SIG-M5 (cell line): Measurements from ENCODE around the gene ANK2.
"Not testable (repeated sequence)": the region's sequence is repeated elsewhere in the genome, so short reads cannot be mapped to it uniquely, and the experiment has no call there.

Experiments used
- DNase-seq: peaks from one replicate; lab custom pipeline; 2025; lab: John Stamatoyannopoulos, UW

ANK2 gene

DNA sequence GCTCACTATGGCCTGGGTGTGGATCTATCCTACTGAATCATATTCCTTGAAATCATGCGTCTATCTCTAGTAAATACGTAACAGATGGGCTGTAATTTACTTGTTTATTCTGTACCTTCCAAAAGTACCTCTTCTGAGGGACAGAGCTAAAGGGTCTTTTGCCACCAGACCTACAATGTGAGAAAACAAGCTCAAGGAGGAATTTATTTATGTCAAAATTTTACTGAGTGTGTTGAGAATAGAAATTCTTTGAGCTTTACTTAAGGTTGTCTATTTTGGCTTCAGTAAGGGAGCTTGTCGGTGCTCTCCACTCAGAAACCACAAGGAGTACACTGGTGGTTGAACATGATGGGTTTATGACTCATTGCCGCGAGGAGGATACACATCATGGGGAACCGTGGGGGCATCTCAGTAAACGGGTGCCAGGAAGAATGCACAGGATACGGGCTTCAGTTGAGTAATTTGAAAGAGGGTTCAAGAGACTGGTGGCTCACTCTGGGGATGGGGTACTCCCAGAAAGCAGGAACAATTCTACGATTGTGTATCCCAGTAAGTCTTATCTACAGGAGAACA is 3.0 kb downstream of the ANK2 start:
- no peak for DNase-seq

GRCh38 chr4:113053883-113054282 is 4.4 kb downstream of the ANK2 start:
- DNase-seq, result no peak

DNA sequence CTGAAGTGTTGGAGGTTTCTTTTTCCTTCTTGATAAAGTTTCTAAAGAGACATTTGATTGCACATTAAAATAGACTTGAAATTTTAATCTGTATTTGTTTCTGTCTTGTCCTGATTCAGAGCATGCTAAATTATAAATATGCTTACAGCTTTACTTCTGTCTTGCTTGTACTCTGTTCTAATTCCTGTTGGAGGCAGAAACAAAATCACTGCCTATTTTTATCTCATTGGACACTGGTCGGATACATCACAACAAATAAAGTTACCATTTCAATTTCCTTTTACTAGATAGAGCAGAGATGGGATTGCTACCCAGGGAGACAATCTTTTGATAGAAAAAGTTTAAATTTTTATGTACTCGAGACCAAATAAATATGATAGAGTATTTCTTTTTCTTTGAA is 6.9 kb downstream of the ANK2 start:
- DNase-seq, result no peak

DNA sequence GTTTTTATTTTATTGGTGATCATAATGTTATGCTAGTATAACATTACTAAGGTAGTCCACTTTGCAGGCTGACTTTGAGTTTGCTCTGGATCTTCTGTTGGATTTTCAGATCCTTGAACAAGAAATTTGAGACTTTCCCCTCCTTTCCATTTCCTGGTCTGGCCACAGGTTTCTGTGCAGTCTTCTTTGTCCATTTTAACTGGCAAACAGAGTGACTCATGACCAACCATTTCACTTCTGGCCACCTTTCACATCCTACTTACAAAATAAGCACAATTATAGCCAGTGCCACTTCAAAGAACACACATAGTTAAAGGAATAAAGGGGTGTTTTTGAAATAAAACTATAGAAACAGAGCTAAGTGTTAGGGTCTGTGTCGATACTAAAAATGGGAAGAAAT is 8.4 kb downstream of the ANK2 start:
- DNase-seq, result no peak

- DNase-seq, result no peak
Observed at GRCh38 chr4:113059449-113060182, 10.2 kb downstream of the ANK2 start.

DNA sequence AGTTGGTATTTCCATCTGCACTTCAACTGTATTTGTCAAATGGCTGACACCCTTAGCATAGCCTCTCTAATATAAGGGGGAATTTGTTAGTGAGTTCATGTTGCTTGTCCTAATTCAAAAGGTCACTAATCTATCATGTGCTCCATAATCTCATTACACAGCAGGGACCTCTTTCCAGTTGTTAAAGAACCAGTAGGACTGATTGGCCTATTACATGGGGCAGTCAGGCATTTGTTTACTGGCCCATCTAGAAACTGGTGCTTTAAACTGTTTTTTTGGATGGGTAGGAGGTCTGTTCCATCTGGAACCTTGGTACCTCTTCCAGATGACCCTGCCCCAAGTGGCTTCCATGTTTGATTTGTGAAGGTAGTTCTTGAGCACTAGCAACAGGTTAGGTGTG is 11.4 kb downstream of the ANK2 start:
- DNase-seq, result no peak

GRCh38 chr4:113064244-113064643 is 14.8 kb downstream of the ANK2 start:
- DNase-seq, result no peak

DNA sequence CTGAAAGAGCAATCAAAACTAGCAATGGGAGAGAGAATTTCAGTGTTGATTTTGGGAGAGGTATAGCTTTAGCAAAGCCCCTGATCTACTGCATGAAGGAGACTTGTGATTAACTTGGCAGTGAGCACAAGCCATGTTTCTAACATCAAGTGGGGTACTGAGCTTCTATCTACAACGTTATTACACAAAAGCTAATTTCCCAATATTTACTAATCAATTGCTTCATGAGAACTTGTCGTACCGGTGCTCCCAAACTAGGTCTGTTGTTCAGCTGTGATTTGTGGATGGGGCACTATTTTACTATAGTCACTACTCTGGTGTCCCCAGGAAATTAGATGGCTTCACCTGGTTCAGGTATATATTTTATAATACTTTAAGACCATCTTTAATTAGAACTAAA is 16.2 kb downstream of the ANK2 start:
- DNase-seq, result no peak

- not testable (repeated sequence) for DNase-seq
Observed at GRCh38 chr4:113068771-113069170, 19.3 kb downstream of the ANK2 start.

DNA sequence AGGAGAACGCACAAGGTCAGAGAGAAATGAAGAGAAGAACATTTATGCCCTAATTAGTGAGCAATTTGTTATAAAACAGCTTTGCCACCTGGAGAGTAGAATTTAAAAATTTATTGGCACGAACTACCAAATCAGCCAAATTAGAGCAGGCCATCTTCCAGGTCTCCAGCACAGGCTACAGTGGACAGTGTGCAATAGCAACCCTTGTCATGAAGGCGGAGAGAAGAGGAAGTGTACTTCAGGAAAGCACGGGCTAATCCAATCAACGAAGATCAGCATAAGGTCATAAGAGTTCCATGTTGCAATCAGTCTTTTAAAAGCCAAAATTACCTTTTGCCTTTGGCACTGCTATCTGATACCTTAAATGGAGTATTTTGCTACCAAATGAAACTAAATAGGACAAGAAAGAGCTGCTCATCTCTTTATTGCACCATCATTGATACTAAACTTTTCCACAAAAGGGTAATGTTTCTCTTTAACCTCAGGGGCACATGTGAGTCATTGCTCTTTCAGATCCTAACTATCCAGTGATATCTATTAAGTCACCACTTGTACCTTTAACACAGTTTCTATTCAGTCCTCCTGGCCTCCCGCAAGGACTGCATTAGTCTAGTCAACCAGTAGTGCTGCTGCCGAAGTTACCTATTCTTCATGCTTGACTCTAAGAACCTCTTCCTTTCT is 19.9 kb downstream of the ANK2 start:
- DNase-seq, result no peak

DNA sequence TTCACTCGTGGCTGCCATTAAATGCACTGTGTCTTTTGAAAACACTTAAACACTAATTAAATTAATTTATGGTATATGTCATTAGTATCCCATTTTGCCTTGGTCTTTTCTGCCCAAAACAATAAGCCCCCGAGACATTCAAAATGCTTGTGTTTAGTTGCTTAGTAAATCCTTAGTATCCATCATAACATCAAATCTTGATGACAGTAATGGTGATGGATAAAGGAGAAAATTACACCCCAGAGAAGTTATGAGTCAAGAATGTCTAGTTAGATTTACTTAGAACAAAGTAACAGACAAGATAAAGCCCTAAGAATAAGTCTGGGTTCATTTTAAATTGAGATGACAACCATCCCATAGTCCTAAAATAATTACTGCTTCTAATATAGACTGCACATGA is 21.3 kb downstream of the ANK2 start:
- DNase-seq, result no peak

DNA sequence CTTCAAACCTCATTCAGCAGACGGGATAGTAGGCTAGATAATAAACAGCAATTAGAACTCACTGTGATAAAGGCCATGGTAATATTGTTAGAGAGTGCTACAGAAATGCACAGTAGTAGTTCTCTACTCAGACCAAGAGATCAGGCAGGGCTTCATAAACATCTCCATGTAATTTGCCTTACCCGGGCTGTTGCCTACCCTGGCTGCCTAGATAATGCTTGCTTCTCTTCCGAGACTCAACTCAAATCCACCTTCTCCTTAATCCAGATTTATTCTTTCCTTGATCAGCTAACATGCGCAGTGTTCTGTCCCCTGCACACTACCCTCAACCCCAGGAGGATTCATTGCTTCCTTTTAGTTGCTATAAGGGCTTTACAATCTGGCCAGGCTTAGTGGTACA is 21.8 kb downstream of the ANK2 start:
- no peak for DNase-seq

- no peak for DNase-seq
Observed at GRCh38 chr4:113071805-113072204, 22.4 kb downstream of the ANK2 start.

- DNase-seq, result no peak
Observed at GRCh38 chr4:113073451-113074005, 24.1 kb downstream of the ANK2 start.

DNA sequence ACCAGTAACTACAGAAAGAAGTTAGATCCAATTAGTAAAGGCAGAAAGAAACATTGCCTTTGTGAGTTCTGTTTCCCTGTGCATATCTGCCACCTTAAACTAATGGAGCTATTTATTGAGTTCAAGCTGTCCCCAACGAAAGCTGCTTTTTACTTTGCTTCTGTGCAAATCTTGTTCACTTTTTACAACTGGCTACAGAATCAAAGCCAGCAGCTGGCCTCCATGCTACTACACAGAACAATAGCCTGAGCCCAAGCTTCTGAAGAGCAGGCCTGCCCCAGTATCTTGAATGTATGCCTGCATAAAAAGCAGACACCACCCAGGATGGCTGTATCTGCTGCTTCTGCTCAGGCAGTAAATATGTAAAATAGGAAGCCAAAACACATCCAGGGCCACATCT is 28.1 kb downstream of the ANK2 start:
- no peak for DNase-seq

DNA sequence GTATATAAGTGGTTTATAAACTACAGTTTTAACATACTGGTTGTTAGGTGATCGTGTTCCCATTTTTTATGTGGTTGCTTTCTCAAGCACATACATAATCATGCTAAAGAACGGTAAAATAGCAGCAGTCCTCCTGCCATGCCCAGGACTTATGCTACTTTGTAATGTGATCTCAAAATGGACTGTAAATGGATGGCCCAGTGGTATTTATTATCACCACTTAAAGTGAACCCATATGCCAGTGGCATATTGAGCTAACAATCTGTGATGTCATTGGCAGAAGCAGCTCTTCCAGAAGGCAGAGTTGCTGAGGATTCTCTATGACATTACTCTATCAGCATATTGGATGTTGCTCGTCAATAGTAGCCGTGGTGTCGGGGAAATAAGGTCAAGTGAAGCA is 28.6 kb downstream of the ANK2 start:
- DNase-seq, result no peak

DNA sequence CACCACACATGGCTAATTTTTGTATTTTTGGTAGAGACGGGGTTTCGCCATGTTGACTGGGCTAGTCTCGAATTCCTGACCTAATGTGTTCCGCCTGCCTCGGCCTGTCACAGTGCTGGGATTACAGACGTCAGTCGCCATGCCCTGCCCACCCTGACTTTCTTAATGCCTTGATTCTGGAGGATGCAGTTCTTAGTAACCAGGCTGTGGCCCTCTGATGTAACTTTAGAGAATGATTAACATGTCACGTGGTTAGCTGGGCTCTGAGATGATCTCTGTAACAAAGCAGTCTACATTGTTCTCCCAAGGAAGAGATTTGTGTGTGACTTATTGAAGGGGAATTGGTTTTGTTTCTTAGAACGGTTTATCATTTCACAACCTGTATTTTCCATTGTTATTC is 30.6 kb downstream of the ANK2 start:
- no peak for DNase-seq

GRCh38 chr4:113080624-113081023 is 31.2 kb downstream of the ANK2 start:
- DNase-seq, result no peak

GRCh38 chr4:113083346-113083745 is 33.9 kb downstream of the ANK2 start:
- no peak for DNase-seq

- no peak for DNase-seq
Observed at GRCh38 chr4:113086172-113086695, 36.8 kb downstream of the ANK2 start.

- no peak for DNase-seq
Observed at GRCh38 chr4:113088050-113088449, 38.6 kb downstream of the ANK2 start.

DNA sequence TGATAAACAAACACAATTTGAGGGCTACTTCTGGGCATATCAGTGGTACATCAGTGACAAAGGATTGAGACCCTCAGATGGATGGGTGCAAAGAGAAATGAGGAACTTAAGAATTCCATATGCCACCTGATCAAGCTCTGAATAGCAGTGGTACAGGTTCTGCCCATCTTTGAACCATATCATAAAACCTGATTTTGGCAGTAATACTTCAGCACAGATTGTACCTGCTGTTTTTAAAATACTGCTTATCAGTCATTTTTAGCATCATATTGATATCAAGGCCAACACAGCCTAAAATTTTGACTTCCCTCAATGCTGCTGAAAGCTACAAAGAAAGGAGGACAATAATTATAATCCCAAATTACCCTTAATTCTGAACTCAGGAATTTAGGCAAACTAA is 41.5 kb downstream of the ANK2 start:
- DNase-seq, result no peak

DNA sequence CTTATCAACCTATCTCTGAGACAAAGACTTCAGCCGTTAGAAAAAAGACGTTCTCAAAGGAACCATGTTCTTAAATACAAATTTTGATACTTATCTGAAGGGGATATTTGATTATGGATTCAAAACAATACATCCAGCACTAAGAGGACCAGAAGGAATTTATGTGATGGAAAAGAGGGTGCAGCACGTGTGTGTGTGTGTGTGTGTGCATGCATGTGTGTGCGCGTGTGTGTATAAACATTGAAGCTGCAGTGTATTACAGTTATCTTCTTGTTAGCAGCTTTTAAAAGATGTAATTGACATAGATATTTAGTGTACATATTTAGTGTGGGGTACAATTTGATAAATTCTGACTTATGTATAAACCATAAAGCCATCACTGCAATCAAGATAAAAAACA is 44.9 kb downstream of the ANK2 start:
- no peak for DNase-seq
